Peyer's patch (tissue), 4 donors: ENCODE results near the gene DPYD.

Source experiments
- CTCF ChIP-seq, 6 experiments: fragments of 450-650 bp in 4 of 6; fragments of 200-600 bp in 2 of 6; sonication (generic) in 1 of 6; IDR thresholded peaks; one replicate each; pipeline ENCODE4 v1.5.1; 2017 to 2019; ENCODE audit warnings: antibody characterized with exemption in 6 of 6, mild to moderate bottlenecking in 3 of 6, moderate library complexity in 1 of 6
- POLR2A ChIP-seq, 2 donors: fragments of 450-650 bp; IDR thresholded peaks; one replicate each; pipeline ENCODE4 v1.5.1; 2017; ENCODE audit warnings: antibody characterized with exemption in 2 of 2, mild to moderate bottlenecking in 2 of 2, moderate library complexity in 2 of 2

GRCh38 chr1:97170300-97170699 is 750.5 kb downstream of the DPYD start:
- TF ChIP-seq CTCF (IDR thresholded peaks at IDR 0.05), result no peak
- TF ChIP-seq POLR2A (IDR thresholded peaks at IDR 0.05), result no peak
